ENCODE measurements around the gene C10orf90. TPM values are rescaled to one million over a fixed set of nuclear protein-coding genes. Genes with fewer than 3 reads are reported as not detected.

Gene C10orf90
- total and polyA plus RNA-seq, 12 donors, result 0.04 to 0.36 TPM; not detected in 10

GRCh38 chr10:126570245-126570570 lies 100.3 kb downstream of the C10orf90 start:
- intact Hi-C loops (cut with DNase I), result no loop called here
- Histone ChIP-seq H3K9me3 (peaks cover 0 to 7% (median 0%) of the 10 kb centered on the region in 11 donors), H3K27me3 (peaks cover 0 to 17% (median 6%) of the 10 kb centered on the region in 7 donors), H3K4me1 (no peaks in the 10 kb centered on the region), H3K27ac (no peak overlapping the region), H3K36me3 (no peaks in the 10 kb centered on the region), H3K4me3 (no peak overlapping the region)
- ATAC-seq (no peak), DNase-seq (no peak)
- WGBS, 2 donors, result 48 to 63% methylated on average over 4 of the region's 4 CpGs
- TF ChIP-seq CTCF (IDR thresholded peaks at IDR 0.05), result no peak

GRCh38 chr10:126569513-126570244 lies 100.8 kb downstream of the C10orf90 start:
- Histone ChIP-seq H3K36me3 (no peaks in the 10 kb centered on the region), H3K4me3 (no peak overlapping the region), H3K27ac (no peak overlapping the region), H3K9me3 (peaks cover 0 to 1% (median 0%) of the 10 kb centered on the region in 11 donors), H3K27me3 (peaks cover 0 to 17% (median 6%) of the 10 kb centered on the region in 7 donors), H3K4me1 (no peaks in the 10 kb centered on the region)
- 20 to 22% methylated on average over 8 of the region's 8 CpGs for WGBS, 2 donors
- intact Hi-C loops (cut with DNase I), result no loop called here
- ATAC-seq, result peak in 1 of 8 donors; percentile 29
- no peak for DNase-seq
- no peak for TF ChIP-seq CTCF (IDR thresholded peaks at IDR 0.05)

GRCh38 chr10:126568809-126569385 lies 101.6 kb downstream of the C10orf90 start:
- Histone ChIP-seq H3K4me1 (no peaks in the 10 kb centered on the region), H3K27me3 (peaks cover 0 to 17% (median 6%) of the 10 kb centered on the region in 7 donors), H3K9me3 (no peaks in the 10 kb centered on the region), H3K27ac (no peak overlapping the region), H3K36me3 (no peaks in the 10 kb centered on the region), H3K4me3 (no peak overlapping the region)
- DNase-seq (no peak), ATAC-seq (no peak)
- WGBS, 2 donors, result 52 to 59% methylated on average over 7 of the region's 7 CpGs
- intact Hi-C loops (cut with DNase I), result no loop called here
- TF ChIP-seq CTCF (IDR thresholded peaks at IDR 0.05), result no peak

- TF ChIP-seq CTCF (IDR thresholded peaks at IDR 0.05), result no peak
- no peak for DNase-seq
- no peak overlapping the region for H3K27ac ChIP-seq
- no peak overlapping the region for H3K4me3 ChIP-seq
- no peaks in the 10 kb centered on the region for H3K36me3 ChIP-seq
- WGBS, 2 donors, result 82 to 86% methylated on average over 3 of the region's 3 CpGs
- intact Hi-C loops (cut with DNase I), result no loop called here
- H3K27me3 ChIP-seq, result peaks cover 0 to 17% (median 0%) of the 10 kb centered on the region in 7 donors
- no peaks in the 10 kb centered on the region for H3K9me3 ChIP-seq
- H3K4me1 ChIP-seq, result peaks cover 0 to 11% (median 3%) of the 10 kb centered on the region in 9 donors
- no peak for ATAC-seq
These were observed 104.6 kb downstream of the C10orf90 start for GRCh38 chr10:126565871-126566270.

All from heart right ventricle (tissue), 16 donors.